ENCODE results near the gene ARMS2. TPM values are rescaled to one million over a fixed set of nuclear protein-coding genes. Genes with fewer than 3 reads are reported as not detected.

The ARMS2 gene
- total and polyA plus RNA-seq, 2 donors (not counting 1 experiment from before 2014, with no cell fraction given) = not detected

DNA sequence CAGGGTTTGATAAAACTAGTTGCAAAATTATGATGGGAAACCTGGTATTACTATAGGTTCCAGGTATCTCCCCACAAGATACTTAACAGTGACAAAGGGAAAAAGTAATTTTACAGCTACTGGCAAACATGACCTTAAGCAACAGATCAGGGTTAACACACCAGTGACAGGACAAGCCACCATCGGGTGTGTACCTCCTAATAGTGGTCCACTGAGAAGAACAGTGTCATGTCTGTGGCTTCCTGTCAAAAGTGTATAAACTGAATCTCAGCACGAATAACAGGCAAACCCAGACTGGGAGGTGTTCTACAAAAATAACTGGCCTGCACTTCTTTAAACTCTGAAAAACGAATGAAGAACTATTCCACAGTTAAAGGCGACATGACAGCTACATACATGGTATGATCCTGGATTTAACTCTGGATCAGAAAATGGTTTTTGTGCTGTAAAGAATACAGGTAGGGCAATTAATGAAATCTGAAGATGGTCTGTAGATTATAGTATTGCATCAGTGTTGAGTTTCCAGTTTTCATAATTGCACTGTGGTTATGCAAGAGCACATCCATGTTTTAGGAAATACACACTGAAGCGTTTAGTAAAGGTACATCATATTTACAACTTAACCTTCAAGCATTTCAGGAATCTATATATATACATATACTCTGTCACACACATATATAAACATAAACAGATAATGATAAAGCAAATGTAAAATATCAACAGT is 32.0 kb upstream of the ARMS2 start:
- Histone ChIP-seq H3K27ac (ENCODE audit: insufficient read depth, low read length) (no peak overlapping the region), H3K79me2 (ENCODE audit: control insufficient read depth, insufficient read depth, low read length) (no peaks in the 10 kb centered on the region), H4K20me1 (ENCODE audit: control insufficient read depth, extremely low read depth, insufficient read depth, low read length) (no peaks in the 10 kb centered on the region), H3K9me3 (ENCODE audit: control insufficient read depth, insufficient read depth, low read depth, low read length) (no peaks in the 10 kb centered on the region), H3K36me3 (ENCODE audit: control insufficient read depth, insufficient read depth, low read length) (no peaks in the 10 kb centered on the region), H2AFZ (ENCODE audit: low read length) (no peak overlapping the region), H3K9ac (ENCODE audit: insufficient read depth, low read length) (no peak overlapping the region), H3K4me1 (ENCODE audit: control insufficient read depth, extremely low read depth, insufficient read depth, low read length) (peaks cover 9% of the 10 kb centered on the region), H3K4me3 (replicated peaks in 1 of 4; ENCODE audit: control extremely low read depth in 1 of 4, insufficient read depth in 1 of 4, low read depth in 3 of 4, low read length in 4 of 4) (no peak overlapping the region), H3K27me3 (ENCODE audit: control insufficient read depth, insufficient read depth, low read length) (no peaks in the 10 kb centered on the region), H3K4me2 (ENCODE audit: extremely low read depth, insufficient read depth, low read length) (no peak overlapping the region)
- TF ChIP-seq EZH2 (IDR thresholded peaks at IDR 0.05; ENCODE audit: low read length, missing control alignments) (no peak), CTCF (conservative IDR thresholded peaks at IDR 0.05 in 1 of 2, IDR thresholded peaks at IDR 0.05 in 1 of 2; ENCODE audit: low read depth in 1 of 2, low read length in 2 of 2) (no peak)
- no peak for DNase-seq (ENCODE audit: low read depth in 2 of 2)

GRCh38 chr10:122424059-122424458 is 30.4 kb upstream of the ARMS2 start:
- Histone ChIP-seq H2AFZ (ENCODE audit: low read length) (no peak overlapping the region), H3K4me2 (ENCODE audit: extremely low read depth, insufficient read depth, low read length) (no peak overlapping the region), H3K9me3 (ENCODE audit: control insufficient read depth, insufficient read depth, low read depth, low read length) (no peaks in the 10 kb centered on the region), H3K9ac (ENCODE audit: insufficient read depth, low read length) (no peak overlapping the region), H3K4me3 (replicated peaks in 1 of 4; ENCODE audit: control extremely low read depth in 1 of 4, insufficient read depth in 1 of 4, low read depth in 3 of 4, low read length in 4 of 4) (no peak overlapping the region), H3K27me3 (ENCODE audit: control insufficient read depth, insufficient read depth, low read length) (no peaks in the 10 kb centered on the region), H4K20me1 (ENCODE audit: control insufficient read depth, extremely low read depth, insufficient read depth, low read length) (no peaks in the 10 kb centered on the region), H3K79me2 (ENCODE audit: control insufficient read depth, insufficient read depth, low read length) (no peaks in the 10 kb centered on the region), H3K4me1 (ENCODE audit: control insufficient read depth, extremely low read depth, insufficient read depth, low read length) (peaks cover 8% of the 10 kb centered on the region), H3K27ac (ENCODE audit: insufficient read depth, low read length) (no peak overlapping the region), H3K36me3 (ENCODE audit: control insufficient read depth, insufficient read depth, low read length) (no peaks in the 10 kb centered on the region)
- TF ChIP-seq EZH2 (IDR thresholded peaks at IDR 0.05; ENCODE audit: low read length, missing control alignments) (no peak), CTCF (conservative IDR thresholded peaks at IDR 0.05 in 1 of 2, IDR thresholded peaks at IDR 0.05 in 1 of 2; ENCODE audit: low read depth in 1 of 2, low read length in 2 of 2) (no peak)
- no peak for DNase-seq (ENCODE audit: low read depth in 2 of 2)

GRCh38 chr10:122426829-122427228 is 27.6 kb upstream of the ARMS2 start:
- no peak overlapping the region for H3K4me3 ChIP-seq (replicated peaks in 1 of 4; ENCODE audit: control extremely low read depth in 1 of 4, insufficient read depth in 1 of 4, low read depth in 3 of 4, low read length in 4 of 4)
- no peak overlapping the region for H3K27ac ChIP-seq (ENCODE audit: insufficient read depth, low read length)
- no peak overlapping the region for H3K4me2 ChIP-seq (ENCODE audit: extremely low read depth, insufficient read depth, low read length)
- no peaks in the 10 kb centered on the region for H3K9me3 ChIP-seq (ENCODE audit: control insufficient read depth, insufficient read depth, low read depth, low read length)
- no peaks in the 10 kb centered on the region for H3K79me2 ChIP-seq (ENCODE audit: control insufficient read depth, insufficient read depth, low read length)
- TF ChIP-seq EZH2 (IDR thresholded peaks at IDR 0.05; ENCODE audit: low read length, missing control alignments) (no peak), CTCF (conservative IDR thresholded peaks at IDR 0.05 in 1 of 2, IDR thresholded peaks at IDR 0.05 in 1 of 2; ENCODE audit: low read depth in 1 of 2, low read length in 2 of 2) (no peak)
- no peak for DNase-seq (ENCODE audit: low read depth in 2 of 2)
- H3K36me3 ChIP-seq (ENCODE audit: control insufficient read depth, insufficient read depth, low read length) = no peaks in the 10 kb centered on the region
- no peak overlapping the region for H2AFZ ChIP-seq (ENCODE audit: low read length)
- H3K4me1 ChIP-seq (ENCODE audit: control insufficient read depth, extremely low read depth, insufficient read depth, low read length) = peaks cover 3% of the 10 kb centered on the region
- no peaks in the 10 kb centered on the region for H4K20me1 ChIP-seq (ENCODE audit: control insufficient read depth, extremely low read depth, insufficient read depth, low read length)
- no peaks in the 10 kb centered on the region for H3K27me3 ChIP-seq (ENCODE audit: control insufficient read depth, insufficient read depth, low read length)
- H3K9ac ChIP-seq (ENCODE audit: insufficient read depth, low read length) = no peak overlapping the region
